Breast epithelium (tissue), 3 donors: ENCODE measurements around the gene SLC8A3.

Source experiments
- CTCF ChIP-seq, 3 donors: fragments of 450-650 bp; IDR thresholded peaks; one replicate each; pipeline ENCODE4 v1.5.1; 2016 to 2017; ENCODE audit warnings: antibody characterized with exemption in 3 of 3, mild to moderate bottlenecking in 3 of 3, moderate library complexity in 3 of 3
- POLR2A ChIP-seq: fragments of 450-650 bp; IDR thresholded peaks from one replicate; pipeline ENCODE4 v1.6.1; 2016; ENCODE audit warnings: antibody characterized with exemption, mild to moderate bottlenecking, moderate library complexity
- POLR2AphosphoS5 ChIP-seq, 3 donors: sonication (generic); formaldehyde crosslinking; IDR thresholded peaks; one replicate each; pipeline ENCODE4 v1.6.1; 2017; ENCODE audit warnings: antibody characterized with exemption in 3 of 3

- TF ChIP-seq CTCF (IDR thresholded peaks at IDR 0.05) (no peak), POLR2A (no peak), POLR2AphosphoS5 (IDR thresholded peaks at IDR 0.05) (no peak)
These were observed 183.4 kb downstream of the SLC8A3 start for GRCh38 chr14:70005281-70005805.
